Effector memory CD8-positive, alpha-beta T cell (primary cell): ENCODE measurements around the gene RABL2A.
"Not testable (repeated sequence)": the region's sequence is repeated elsewhere in the genome, so short reads cannot be mapped to it uniquely, and the experiment has no call there.

Source experiments
- ATAC-seq: fragments of 150-1000 bp; cut with Tn5 transposase; replicated peaks from 2 replicates; pipeline ENCODE4 v1.10.0; 2021; ENCODE audit warnings: mild to moderate bottlenecking, moderate library complexity
- DNase-seq, 3 experiments: peaks; one replicate each; pipeline ENCODE4 v3.0.0; 2021
- H3K27ac Mint-ChIP-seq, 2 donors: one replicate each; pipeline ENCODE4 v1.8.0; 2022; ENCODE audit warnings: mild to moderate bottlenecking in 2 of 2, mixed read lengths in 2 of 2, moderate library complexity in 2 of 2
- H3K27me3 Mint-ChIP-seq, 2 donors: one replicate each; pipeline ENCODE4 v1.8.0; 2022; ENCODE audit warnings: mixed read lengths in 2 of 2
- H3K36me3 Mint-ChIP-seq: one replicate; pipeline ENCODE4 v1.8.0; 2022; ENCODE audit warnings: mild to moderate bottlenecking, moderate library complexity, mixed read lengths; ENCODE audit not compliant: insufficient read depth
- H3K4me1 Mint-ChIP-seq, 2 donors: one replicate each; pipeline ENCODE4 v1.8.0; 2022; ENCODE audit warnings: low read depth in 2 of 2, mixed read lengths in 2 of 2
- H3K4me3 Mint-ChIP-seq, 2 donors: one replicate each; pipeline ENCODE4 v1.8.0; 2022; ENCODE audit warnings: mild to moderate bottlenecking in 2 of 2, mixed read lengths in 2 of 2, moderate library complexity in 2 of 2
- H3K9me3 Mint-ChIP-seq, 2 donors: one replicate each; pipeline ENCODE4 v1.8.0; 2022; ENCODE audit warnings: mixed read lengths in 2 of 2
- total RNA-seq, 9 experiments: gene quantifications; one replicate each; lab custom pipeline; 2026; lab: John Stamatoyannopoulos, UW

RABL2A gene
- total RNA-seq, result 4.5 to 18.8 (median 6.6) reads per million in 9 experiments

DNA sequence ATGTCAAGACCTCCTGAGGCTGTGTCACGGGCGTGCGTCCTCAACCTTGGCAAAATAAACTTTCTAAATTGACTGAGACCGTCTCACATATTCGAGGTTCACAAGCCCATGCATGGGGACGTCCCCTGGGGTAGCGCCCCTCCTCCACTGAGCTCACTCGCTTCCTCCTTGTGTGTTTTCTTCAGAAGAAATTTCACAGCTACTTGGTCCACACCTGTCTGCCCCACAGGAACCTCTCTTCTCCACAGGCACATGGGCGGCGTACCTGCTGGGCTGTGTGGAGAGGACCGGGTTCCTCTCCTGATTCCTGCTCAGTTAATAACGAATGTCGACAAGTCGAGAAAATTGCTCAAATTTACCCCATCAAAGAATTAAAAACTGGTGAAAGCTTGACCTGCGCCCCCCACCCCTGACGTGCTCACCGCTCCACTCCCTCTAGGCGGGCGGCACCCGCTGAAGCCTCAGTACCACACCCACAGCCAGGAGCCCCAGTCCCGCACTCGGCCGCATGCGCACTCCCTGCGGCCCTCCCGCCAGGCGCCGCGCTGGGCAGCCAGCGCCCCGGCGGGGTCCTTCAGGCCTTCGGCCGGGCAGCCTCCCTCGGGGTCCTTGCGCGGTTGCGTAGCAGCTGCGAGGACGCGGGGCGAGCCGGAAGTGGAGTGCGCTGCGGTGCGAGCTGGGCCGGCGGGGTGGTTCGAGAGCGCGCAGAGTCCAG, at the start of gene RABL2A:
TSS of gene RABL2A (plus strand) at position 651 of the 715 bp plus-strand sequence. CDS start 1,341 bp downstream, outside the sequence.
- ATAC-seq, result peak; percentile 88
- H3K27me3 Mint-ChIP-seq, result not testable (repeated sequence)

GRCh38 chr2:113578508-113578907, 48.6 kb upstream of the RABL2A start:
- not testable (repeated sequence) for H3K27ac Mint-ChIP-seq, H3K36me3 Mint-ChIP-seq, ATAC-seq

More for the DNA sequence above, at the start of gene RABL2A:
- not testable (repeated sequence) for H3K9me3 Mint-ChIP-seq, H3K36me3 Mint-ChIP-seq
- peak within 1 kb of the TSS; percentile 84 to 86 for H3K4me3 Mint-ChIP-seq
- H3K4me1 Mint-ChIP-seq, result peaks cover 3 to 10% of the 10 kb centered on the region in 2 donors
- peak within 1 kb of the TSS; percentile 75 to 85 for H3K27ac Mint-ChIP-seq
- peak; percentile 85 to 91 (median 89) for DNase-seq

DNA sequence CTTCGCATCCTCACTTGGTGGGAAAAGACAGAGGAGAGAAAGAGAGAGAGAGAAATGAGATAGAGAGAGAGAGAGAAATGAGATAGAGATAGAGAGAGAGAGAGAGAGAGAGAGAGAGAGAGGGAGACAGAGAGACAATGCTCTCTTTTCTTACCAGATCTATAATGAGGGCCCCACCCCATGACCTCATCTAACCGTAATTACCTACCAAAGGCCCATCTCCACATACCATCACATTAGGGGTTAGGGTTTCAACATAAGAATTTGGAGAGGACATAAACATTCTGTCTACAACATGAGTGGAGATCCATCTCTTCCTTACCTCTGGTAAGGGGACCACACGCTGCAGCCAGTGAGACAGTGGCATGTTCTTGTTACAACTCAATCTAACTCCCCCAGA, 44.6 kb upstream of the RABL2A start:
- not testable (repeated sequence) for H3K27ac Mint-ChIP-seq, DNase-seq, H3K36me3 Mint-ChIP-seq, H3K27me3 Mint-ChIP-seq, ATAC-seq, H3K9me3 Mint-ChIP-seq
- Mint-ChIP-seq H3K4me3 (peak overlapping the region; percentile 21 to 56), H3K4me1 (peaks cover 12 to 23% of the 10 kb centered on the region in 2 donors)

More at GRCh38 chr2:113578508-113578907, 48.6 kb upstream of the RABL2A start:
- not testable (repeated sequence) for DNase-seq, H3K4me3 Mint-ChIP-seq, H3K27me3 Mint-ChIP-seq, H3K9me3 Mint-ChIP-seq
- H3K4me1 Mint-ChIP-seq, result peaks cover 10 to 11% of the 10 kb centered on the region in 2 donors

DNA sequence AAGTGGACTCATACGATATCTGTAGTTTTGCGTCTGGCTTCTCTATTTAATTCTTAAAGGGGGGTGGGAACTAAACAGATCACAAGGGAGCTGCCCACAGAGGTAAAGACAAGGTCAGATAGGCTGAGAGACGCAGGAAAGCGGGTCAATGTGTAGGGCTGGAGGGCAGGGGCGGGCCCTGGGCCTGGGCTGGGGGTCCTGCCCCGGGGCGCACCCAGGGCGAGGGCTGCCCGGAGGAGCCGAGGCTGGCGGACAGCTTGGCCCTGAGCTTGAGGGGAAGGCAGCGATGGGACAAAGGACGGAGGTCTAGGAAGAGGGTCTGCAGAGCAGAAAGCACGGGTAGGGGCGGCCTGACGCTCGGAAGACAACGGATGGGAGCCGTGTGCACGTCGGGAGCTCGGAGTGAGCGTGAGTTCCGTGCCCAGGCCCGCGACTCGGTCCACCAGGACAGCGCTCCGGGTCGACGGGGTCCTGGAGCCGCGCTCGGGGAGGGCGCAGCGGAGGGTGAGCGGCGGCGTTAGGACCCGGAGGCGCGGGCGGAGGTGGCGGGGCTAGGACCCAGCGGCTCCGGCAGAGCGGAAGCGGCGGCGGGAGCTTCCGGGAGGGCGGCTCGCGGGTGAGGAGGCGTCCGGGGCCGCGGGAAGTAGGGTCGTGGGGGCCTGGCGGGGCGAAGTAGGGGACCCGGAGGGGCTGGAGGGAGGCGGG, 43.4 kb upstream of the RABL2A start:
- not testable (repeated sequence) for H3K36me3 Mint-ChIP-seq, H3K9me3 Mint-ChIP-seq, H3K27me3 Mint-ChIP-seq
- peak overlapping the region; percentile 85 to 92 for H3K27ac Mint-ChIP-seq
- peak; percentile 26 for ATAC-seq
- DNase-seq, result peak; percentile 63 to 74 (median 73)
- peaks cover 12 to 23% of the 10 kb centered on the region in 2 donors for H3K4me1 Mint-ChIP-seq
- H3K4me3 Mint-ChIP-seq, result peak overlapping the region; percentile 81 to 85

DNA sequence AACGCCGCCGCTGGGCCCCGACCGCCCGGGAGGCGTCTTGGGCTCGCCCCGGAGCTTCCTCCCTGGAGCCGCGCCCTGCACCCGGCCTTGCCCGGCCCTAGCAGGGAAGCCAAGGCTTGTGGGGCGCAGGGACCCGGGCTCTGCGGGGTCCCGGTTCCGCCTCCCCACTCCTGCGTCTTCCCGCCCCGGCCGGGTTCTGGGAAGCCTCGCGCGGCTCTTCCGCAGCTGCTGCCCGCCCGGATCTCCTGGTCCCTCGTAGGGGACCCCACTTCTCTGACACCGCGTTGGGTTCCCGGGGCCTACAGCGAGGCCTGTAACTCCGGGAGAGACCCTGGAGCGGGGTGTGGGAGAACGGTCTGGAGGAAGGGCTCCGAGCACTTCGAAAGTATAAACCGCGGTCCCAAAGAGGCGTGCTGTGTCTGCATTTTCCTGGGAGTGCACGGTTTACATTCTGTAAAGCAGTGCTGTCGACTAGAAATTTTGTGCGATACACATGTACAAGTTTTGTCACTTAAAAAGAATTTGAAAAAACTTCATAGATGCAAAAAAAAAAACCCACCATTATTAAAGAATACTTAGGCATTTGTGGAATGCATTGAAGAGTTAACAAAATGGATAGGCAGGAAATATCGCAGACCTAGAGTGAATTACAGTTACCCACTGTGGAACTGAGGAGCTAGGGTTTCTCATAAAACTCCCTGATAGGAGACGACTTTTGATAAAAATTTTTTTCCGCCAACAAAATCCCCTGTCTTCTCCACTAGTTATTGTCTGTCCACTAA, 42.6 kb upstream of the RABL2A start:
- DNase-seq, result peak in 1 of 3 experiments; percentile 17
- H3K27ac Mint-ChIP-seq, result peak overlapping the region in 1 of 2 donors; percentile 44

DNA sequence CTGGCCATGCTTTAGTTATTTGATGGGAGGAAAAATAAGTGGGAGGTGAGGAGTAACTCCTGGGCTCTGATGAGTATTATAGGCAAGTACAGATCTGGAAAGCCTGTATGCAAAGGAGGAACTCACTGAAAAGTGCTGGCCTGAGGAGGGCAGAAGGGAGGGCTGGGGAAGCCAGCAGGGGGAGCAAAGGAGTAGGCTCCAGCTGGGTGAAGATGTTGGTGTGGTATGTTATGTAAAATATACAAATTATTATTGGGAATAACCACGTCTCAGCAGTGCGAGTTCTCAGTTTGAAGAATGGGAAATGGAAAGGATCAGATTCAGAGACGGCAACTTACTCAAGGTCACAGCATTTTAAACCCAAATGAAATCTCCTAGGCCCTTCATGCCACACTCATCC, 39.9 kb upstream of the RABL2A start:
- H3K4me1 Mint-ChIP-seq, result peaks cover 18 to 32% of the 10 kb centered on the region in 2 donors
- ATAC-seq, H3K27me3 Mint-ChIP-seq, H3K36me3 Mint-ChIP-seq, H3K9me3 Mint-ChIP-seq: not testable (repeated sequence)
- peak; percentile 58 to 67 (median 61) for DNase-seq
- H3K4me3 Mint-ChIP-seq, result peak overlapping the region in 1 of 2 donors; percentile 2
- H3K27ac Mint-ChIP-seq, result peak overlapping the region in 1 of 2 donors; percentile 22

More for the DNA sequence above, 42.6 kb upstream of the RABL2A start:
- peak overlapping the region; percentile 66 to 74 for H3K4me3 Mint-ChIP-seq
- ATAC-seq, H3K9me3 Mint-ChIP-seq, H3K27me3 Mint-ChIP-seq, H3K36me3 Mint-ChIP-seq: not testable (repeated sequence)
- peaks cover 12 to 23% of the 10 kb centered on the region in 2 donors for H3K4me1 Mint-ChIP-seq

DNA sequence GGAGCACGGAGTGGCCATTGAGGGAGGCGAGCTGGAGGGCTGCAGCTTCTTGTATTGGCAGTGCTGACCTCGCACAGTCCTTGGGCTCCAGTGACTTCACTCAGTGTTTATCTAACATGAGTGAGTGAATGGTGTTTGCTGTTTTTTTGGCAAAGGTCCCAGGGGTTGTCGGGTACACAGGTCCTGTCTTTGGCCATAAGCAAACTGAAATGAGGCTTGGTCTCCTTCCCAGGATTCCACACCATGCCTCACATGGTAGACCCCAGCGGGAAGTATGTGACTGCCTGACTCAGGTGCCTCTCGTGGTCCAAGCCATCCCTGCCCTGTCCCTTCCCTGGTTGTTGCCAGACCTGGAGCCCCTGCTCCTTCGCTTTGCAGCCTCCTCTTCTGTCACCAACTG, 37.5 kb upstream of the RABL2A start:
- H3K27me3 Mint-ChIP-seq, H3K4me3 Mint-ChIP-seq, DNase-seq, H3K9me3 Mint-ChIP-seq, ATAC-seq, H3K27ac Mint-ChIP-seq, H3K36me3 Mint-ChIP-seq: not testable (repeated sequence)
- peaks cover 15 to 21% of the 10 kb centered on the region in 2 donors for H3K4me1 Mint-ChIP-seq

GRCh38 chr2:113591926-113592325, 35.1 kb upstream of the RABL2A start:
- Mint-ChIP-seq H3K27ac (peak overlapping the region; percentile 54 to 76), H3K4me1 (peaks cover 13 to 14% of the 10 kb centered on the region in 2 donors), H3K4me3 (peak overlapping the region; percentile 4 to 52)
- H3K27me3 Mint-ChIP-seq, ATAC-seq, H3K9me3 Mint-ChIP-seq, H3K36me3 Mint-ChIP-seq: not testable (repeated sequence)
- DNase-seq, result peak in 1 of 3 experiments; percentile 20

DNA sequence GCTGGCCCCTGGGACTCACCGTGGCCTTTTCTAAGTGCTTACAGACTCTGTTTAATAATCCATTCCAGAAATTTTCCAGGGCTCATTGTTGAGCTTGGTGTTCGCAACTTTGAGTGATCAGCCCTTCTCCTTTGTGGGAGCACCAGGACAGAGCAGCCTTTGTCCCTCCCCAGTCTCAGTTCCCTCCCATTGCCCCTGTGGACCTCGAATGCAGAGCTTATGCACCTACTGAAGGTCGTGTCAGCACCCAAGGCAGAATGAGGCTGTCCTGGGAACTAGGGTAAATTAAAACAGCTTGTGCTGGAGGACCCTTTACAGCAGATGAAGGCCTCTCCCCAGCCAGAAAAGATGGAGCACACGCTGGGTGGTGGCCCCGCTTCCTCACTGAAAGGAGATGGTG, 33.8 kb upstream of the RABL2A start:
- not testable (repeated sequence) for ATAC-seq, H3K27me3 Mint-ChIP-seq, DNase-seq, H3K36me3 Mint-ChIP-seq, H3K4me3 Mint-ChIP-seq, H3K9me3 Mint-ChIP-seq
- H3K4me1 Mint-ChIP-seq, result peaks cover 10% of the 10 kb centered on the region in 2 donors
- H3K27ac Mint-ChIP-seq, result peak overlapping the region in 1 of 2 donors; percentile 76

- not testable (repeated sequence) for H3K9me3 Mint-ChIP-seq, H3K36me3 Mint-ChIP-seq, H3K27ac Mint-ChIP-seq, H3K27me3 Mint-ChIP-seq, DNase-seq, H3K4me3 Mint-ChIP-seq, ATAC-seq
- peaks cover 10% of the 10 kb centered on the region in 2 donors for H3K4me1 Mint-ChIP-seq
These were observed 31.3 kb upstream of the RABL2A start for GRCh38 chr2:113595725-113596124.

GRCh38 chr2:113597164-113597563, 29.9 kb upstream of the RABL2A start:
- H3K9me3 Mint-ChIP-seq, DNase-seq, ATAC-seq, H3K36me3 Mint-ChIP-seq, H3K27ac Mint-ChIP-seq, H3K4me3 Mint-ChIP-seq, H3K4me1 Mint-ChIP-seq, H3K27me3 Mint-ChIP-seq: not testable (repeated sequence)

DNA sequence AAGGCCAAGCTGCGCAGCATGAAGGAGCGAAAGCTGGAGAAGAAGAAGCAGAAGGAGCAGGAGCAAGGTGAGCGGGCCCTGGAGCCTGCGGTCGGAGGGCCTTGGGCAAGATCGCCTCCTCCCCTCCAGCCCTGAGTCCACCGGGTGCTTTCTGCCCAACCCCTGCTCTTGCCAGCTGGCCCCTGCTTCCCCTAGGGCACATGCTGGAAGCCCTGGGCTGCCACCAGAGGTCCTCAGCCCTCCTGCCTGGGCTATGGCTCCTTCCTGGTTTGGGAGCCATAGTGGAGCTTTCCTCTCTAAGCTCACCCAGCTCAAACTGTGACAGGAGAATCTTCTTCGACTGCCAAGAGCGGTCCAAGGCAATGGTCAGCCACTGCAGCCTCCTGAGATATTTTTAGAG, 29.5 kb upstream of the RABL2A start:
- H3K36me3 Mint-ChIP-seq, H3K9me3 Mint-ChIP-seq, H3K27me3 Mint-ChIP-seq, H3K4me1 Mint-ChIP-seq, DNase-seq, ATAC-seq, H3K27ac Mint-ChIP-seq, H3K4me3 Mint-ChIP-seq: not testable (repeated sequence)

GRCh38 chr2:113598180-113598579, 28.9 kb upstream of the RABL2A start:
- not testable (repeated sequence) for H3K36me3 Mint-ChIP-seq, ATAC-seq, H3K27me3 Mint-ChIP-seq, H3K27ac Mint-ChIP-seq, H3K4me1 Mint-ChIP-seq, DNase-seq, H3K9me3 Mint-ChIP-seq, H3K4me3 Mint-ChIP-seq
